ENCODE results near the gene LRMDA.

Gene LRMDA

DNA sequence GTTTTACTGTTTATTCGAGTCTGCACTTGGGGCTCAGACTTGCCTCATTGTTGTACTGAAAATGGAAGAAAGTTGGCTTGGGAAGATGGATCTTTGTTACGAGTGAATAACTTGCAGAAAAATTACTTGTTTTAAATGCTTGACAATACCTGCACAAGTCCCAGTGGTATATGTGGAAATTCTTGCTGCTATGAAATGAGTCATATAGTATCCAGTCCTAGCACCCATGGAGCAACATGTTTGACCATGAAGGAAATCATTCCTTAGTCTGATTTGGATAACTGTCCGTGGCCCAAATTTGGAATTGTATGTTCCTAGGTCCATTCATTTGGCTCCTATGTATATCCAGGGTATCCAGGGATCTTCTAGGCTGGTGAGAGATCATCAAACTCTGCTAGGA lies 1109.4 kb downstream of the LRMDA start:
- TF ChIP-seq TCF12 (IDR thresholded peaks at IDR 0.05; ENCODE audit: low read depth) (no peak), EGR1 (IDR thresholded peaks at IDR 0.05) (no peak), NFIC (IDR thresholded peaks at IDR 0.05) (no peak), CREB1 (IDR thresholded peaks at IDR 0.05; ENCODE audit: low read depth) (no peak), EP300 (IDR thresholded peaks at IDR 0.05; ENCODE audit: borderline replicate concordance) (no peak), YY1 (IDR thresholded peaks at IDR 0.05; ENCODE audit: low read depth) (no peak), TAF1 (IDR thresholded peaks at IDR 0.05; ENCODE audit: low read depth) (no peak), RAD21 (IDR thresholded peaks at IDR 0.05; ENCODE audit: low read depth) (no peak), TEAD4 (IDR thresholded peaks at IDR 0.05) (no peak), FOXM1 (IDR thresholded peaks at IDR 0.05; ENCODE audit: borderline replicate concordance, low read depth) (no peak), CEBPB (IDR thresholded peaks at IDR 0.05) (no peak), ZBTB7A (IDR thresholded peaks at IDR 0.05; ENCODE audit: low read depth) (no peak)
- TF ChIP-seq, protein P1, sequence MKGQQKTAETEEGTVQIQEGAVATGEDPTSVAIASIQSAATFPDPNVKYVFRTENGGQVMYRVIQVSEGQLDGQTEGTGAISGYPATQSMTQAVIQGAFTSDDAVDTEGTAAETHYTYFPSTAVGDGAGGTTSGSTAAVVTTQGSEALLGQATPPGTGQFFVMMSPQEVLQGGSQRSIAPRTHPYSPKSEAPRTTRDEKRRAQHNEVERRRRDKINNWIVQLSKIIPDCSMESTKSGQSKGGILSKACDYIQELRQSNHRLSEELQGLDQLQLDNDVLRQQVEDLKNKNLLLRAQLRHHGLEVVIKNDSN (IDR thresholded peaks at IDR 0.05) = no peak
- TF ChIP-seq, protein P2, sequence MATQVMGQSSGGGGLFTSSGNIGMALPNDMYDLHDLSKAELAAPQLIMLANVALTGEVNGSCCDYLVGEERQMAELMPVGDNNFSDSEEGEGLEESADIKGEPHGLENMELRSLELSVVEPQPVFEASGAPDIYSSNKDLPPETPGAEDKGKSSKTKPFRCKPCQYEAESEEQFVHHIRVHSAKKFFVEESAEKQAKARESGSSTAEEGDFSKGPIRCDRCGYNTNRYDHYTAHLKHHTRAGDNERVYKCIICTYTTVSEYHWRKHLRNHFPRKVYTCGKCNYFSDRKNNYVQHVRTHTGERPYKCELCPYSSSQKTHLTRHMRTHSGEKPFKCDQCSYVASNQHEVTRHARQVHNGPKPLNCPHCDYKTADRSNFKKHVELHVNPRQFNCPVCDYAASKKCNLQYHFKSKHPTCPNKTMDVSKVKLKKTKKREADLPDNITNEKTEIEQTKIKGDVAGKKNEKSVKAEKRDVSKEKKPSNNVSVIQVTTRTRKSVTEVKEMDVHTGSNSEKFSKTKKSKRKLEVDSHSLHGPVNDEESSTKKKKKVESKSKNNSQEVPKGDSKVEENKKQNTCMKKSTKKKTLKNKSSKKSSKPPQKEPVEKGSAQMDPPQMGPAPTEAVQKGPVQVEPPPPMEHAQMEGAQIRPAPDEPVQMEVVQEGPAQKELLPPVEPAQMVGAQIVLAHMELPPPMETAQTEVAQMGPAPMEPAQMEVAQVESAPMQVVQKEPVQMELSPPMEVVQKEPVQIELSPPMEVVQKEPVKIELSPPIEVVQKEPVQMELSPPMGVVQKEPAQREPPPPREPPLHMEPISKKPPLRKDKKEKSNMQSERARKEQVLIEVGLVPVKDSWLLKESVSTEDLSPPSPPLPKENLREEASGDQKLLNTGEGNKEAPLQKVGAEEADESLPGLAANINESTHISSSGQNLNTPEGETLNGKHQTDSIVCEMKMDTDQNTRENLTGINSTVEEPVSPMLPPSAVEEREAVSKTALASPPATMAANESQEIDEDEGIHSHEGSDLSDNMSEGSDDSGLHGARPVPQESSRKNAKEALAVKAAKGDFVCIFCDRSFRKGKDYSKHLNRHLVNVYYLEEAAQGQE (IDR thresholded peaks at IDR 0.05; ENCODE audit: low read depth) = no peak
- TF ChIP-seq, protein P3, sequence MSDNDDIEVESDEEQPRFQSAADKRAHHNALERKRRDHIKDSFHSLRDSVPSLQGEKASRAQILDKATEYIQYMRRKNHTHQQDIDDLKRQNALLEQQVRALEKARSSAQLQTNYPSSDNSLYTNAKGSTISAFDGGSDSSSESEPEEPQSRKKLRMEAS (IDR thresholded peaks at IDR 0.05) = no peak

DNA sequence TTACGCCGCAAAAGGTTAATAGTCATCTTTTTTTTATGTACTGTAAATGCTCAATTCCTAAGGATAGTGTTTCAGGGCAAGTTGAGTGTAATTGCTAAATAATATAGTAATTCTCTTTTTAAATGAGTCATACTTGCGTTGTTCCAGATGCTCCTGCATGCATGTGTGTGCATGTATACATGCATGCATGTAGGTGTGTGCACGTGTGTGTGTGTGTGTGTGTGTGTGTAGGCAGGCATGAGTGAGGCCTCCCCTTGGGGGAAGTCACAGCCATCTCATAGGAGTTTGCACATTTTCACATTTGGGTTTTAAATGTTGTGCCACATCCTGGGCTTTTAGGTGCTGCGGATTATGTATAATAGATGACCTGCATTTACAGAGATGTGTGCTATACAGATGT lies 1110.4 kb downstream of the LRMDA start:
- no peak for TF ChIP-seq TEAD4 (IDR thresholded peaks at IDR 0.05)
- TF ChIP-seq TCF12 (IDR thresholded peaks at IDR 0.05; ENCODE audit: low read depth) = no peak
- TF ChIP-seq, protein P2 (IDR thresholded peaks at IDR 0.05; ENCODE audit: low read depth) = no peak
- no peak for TF ChIP-seq EP300 (IDR thresholded peaks at IDR 0.05; ENCODE audit: borderline replicate concordance)
- TF ChIP-seq, protein P3 (IDR thresholded peaks at IDR 0.05) = no peak
- TF ChIP-seq RAD21 (IDR thresholded peaks at IDR 0.05; ENCODE audit: low read depth) = no peak
- no peak for TF ChIP-seq YY1 (IDR thresholded peaks at IDR 0.05; ENCODE audit: low read depth)
- no peak for TF ChIP-seq CEBPB (IDR thresholded peaks at IDR 0.05)
- no peak for TF ChIP-seq NFIC (IDR thresholded peaks at IDR 0.05)
- no peak for TF ChIP-seq FOXM1 (IDR thresholded peaks at IDR 0.05; ENCODE audit: borderline replicate concordance, low read depth)
- TF ChIP-seq ZBTB7A (IDR thresholded peaks at IDR 0.05; ENCODE audit: low read depth) = no peak
- TF ChIP-seq, protein P1 (IDR thresholded peaks at IDR 0.05) = no peak
- no peak for TF ChIP-seq EGR1 (IDR thresholded peaks at IDR 0.05)
- TF ChIP-seq TAF1 (IDR thresholded peaks at IDR 0.05; ENCODE audit: low read depth) = no peak
- TF ChIP-seq CREB1 (IDR thresholded peaks at IDR 0.05; ENCODE audit: low read depth) = no peak

DNA sequence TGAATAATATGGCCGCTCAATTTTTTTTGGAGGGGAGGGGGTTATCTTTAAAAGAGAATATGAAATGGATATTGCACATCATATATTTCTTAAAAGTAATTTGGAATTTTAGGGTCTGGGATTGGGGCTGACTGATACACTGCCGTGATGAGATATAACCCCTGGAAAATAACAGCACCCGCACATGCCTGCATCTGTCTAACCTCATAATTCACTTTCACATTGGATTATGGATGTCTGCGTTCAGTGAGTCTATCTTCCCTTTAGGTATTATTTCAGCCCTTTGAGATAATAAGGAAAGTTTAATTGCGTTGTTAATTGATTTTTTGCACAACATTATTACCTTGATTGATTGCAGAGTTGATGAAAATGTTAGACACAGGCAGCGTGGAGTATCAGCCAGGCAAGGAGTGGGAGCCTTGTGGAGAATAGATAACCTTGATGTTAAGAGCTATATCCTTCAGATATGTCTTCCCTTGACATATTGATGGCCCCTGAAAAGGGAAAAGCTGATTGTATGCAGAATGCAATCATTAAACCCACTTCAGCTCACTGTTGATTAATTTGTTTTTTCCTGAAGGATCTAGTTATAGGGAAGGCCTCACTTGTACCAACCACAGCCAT lies 1111.0 kb downstream of the LRMDA start:
- TF ChIP-seq, protein P2 (IDR thresholded peaks at IDR 0.05; ENCODE audit: low read depth) = no peak
- TF ChIP-seq EP300 (IDR thresholded peaks at IDR 0.05; ENCODE audit: borderline replicate concordance) (no peak), EGR1 (IDR thresholded peaks at IDR 0.05) (no peak), TEAD4 (IDR thresholded peaks at IDR 0.05) (no peak), ZBTB7A (IDR thresholded peaks at IDR 0.05; ENCODE audit: low read depth) (no peak), CEBPB (IDR thresholded peaks at IDR 0.05) (no peak), YY1 (IDR thresholded peaks at IDR 0.05; ENCODE audit: low read depth) (no peak), FOXM1 (IDR thresholded peaks at IDR 0.05; ENCODE audit: borderline replicate concordance, low read depth) (no peak), RAD21 (IDR thresholded peaks at IDR 0.05; ENCODE audit: low read depth) (no peak), TCF12 (IDR thresholded peaks at IDR 0.05; ENCODE audit: low read depth) (no peak), TAF1 (IDR thresholded peaks at IDR 0.05; ENCODE audit: low read depth) (no peak), CREB1 (IDR thresholded peaks at IDR 0.05; ENCODE audit: low read depth) (no peak)
- TF ChIP-seq, protein P3 (IDR thresholded peaks at IDR 0.05) = no peak

DNA sequence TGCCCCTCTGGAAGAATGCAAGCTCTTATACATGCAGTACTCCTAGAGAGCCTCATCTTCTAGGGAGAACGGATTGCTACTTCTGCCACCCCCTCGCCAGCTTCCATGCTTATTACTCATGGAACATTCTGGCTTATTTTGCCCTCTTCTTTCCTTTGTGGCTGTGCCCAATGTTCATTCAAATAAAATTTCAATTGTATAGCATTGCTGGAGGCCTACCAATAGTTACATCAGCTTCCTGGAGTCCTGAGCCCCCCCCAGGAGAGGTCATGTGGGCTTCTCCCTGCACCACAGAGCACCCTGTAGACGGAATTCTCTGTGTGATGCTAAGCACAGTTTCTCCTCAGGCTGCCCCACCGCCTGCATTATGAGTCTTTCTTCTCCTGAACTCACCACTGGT lies 1112.2 kb downstream of the LRMDA start:
- TF ChIP-seq EP300 (IDR thresholded peaks at IDR 0.05; ENCODE audit: borderline replicate concordance) = no peak
- TF ChIP-seq NFIC (IDR thresholded peaks at IDR 0.05) = no peak
- TF ChIP-seq, protein P1 (IDR thresholded peaks at IDR 0.05) = no peak
- TF ChIP-seq RAD21 (IDR thresholded peaks at IDR 0.05; ENCODE audit: low read depth) = no peak
- TF ChIP-seq FOXM1 (IDR thresholded peaks at IDR 0.05; ENCODE audit: borderline replicate concordance, low read depth) = no peak
- TF ChIP-seq, protein P3 (IDR thresholded peaks at IDR 0.05) = no peak
- TF ChIP-seq ZBTB7A (IDR thresholded peaks at IDR 0.05; ENCODE audit: low read depth) = no peak
- TF ChIP-seq CREB1 (IDR thresholded peaks at IDR 0.05; ENCODE audit: low read depth) = no peak
- TF ChIP-seq TCF12 (IDR thresholded peaks at IDR 0.05; ENCODE audit: low read depth) = no peak
- no peak for TF ChIP-seq TAF1 (IDR thresholded peaks at IDR 0.05; ENCODE audit: low read depth)
- TF ChIP-seq YY1 (IDR thresholded peaks at IDR 0.05; ENCODE audit: low read depth) = no peak
- TF ChIP-seq EGR1 (IDR thresholded peaks at IDR 0.05) = no peak
- TF ChIP-seq, protein P2 (IDR thresholded peaks at IDR 0.05; ENCODE audit: low read depth) = no peak
- TF ChIP-seq CEBPB (IDR thresholded peaks at IDR 0.05) = no peak
- no peak for TF ChIP-seq TEAD4 (IDR thresholded peaks at IDR 0.05)

Data from Ishikawa (cell line).